Right lobe of liver (tissue), 6 donors: ENCODE results near the gene KCNK17. TPM values are rescaled to one million over a fixed set of nuclear protein-coding genes. Genes with fewer than 3 reads are reported as not detected.

Experiments used
- ATAC-seq, 4 donors: fragments of 200-7000 bp; cut with Tn5 transposase; one replicate each; pipeline ENCODE4 v1.9.1; 2020; ENCODE audit warnings: mild to moderate bottlenecking in 4 of 4, moderate library complexity in 4 of 4
- DNase-seq, 3 donors: peaks; one replicate each; pipeline ENCODE4 v3.0.0-alpha.2; 2020
- H3K27ac ChIP-seq, 3 donors: fragments of 200-600 bp; one replicate each; pipeline ENCODE4 v1.8.0; 2022
- H3K27me3 ChIP-seq, 2 donors: fragments of 200-600 bp; one replicate each; pipeline ENCODE4 v1.8.0; 2022
- H3K36me3 ChIP-seq, 4 donors: fragments of 200-600 bp; sonication (generic) in 1 of 4; one replicate each; pipeline versions ENCODE4 v1.5.1 to v1.8.0; 2017 to 2022; ENCODE audit warnings: control low read depth in 1 of 4
- H3K4me1 ChIP-seq, 4 donors: fragments of 200-600 bp; sonication (generic) in 1 of 4; one replicate each; pipeline versions ENCODE4 v1.5.1 to v1.8.0; 2017 to 2022; ENCODE audit warnings: control low read depth in 1 of 4
- H3K4me3 ChIP-seq, 3 donors: fragments of 200-600 bp; one replicate each; pipeline ENCODE4 v1.8.0; 2022
- H3K9me3 ChIP-seq, 4 donors: fragments of 200-600 bp; sonication (generic) in 1 of 4; one replicate each; pipeline versions ENCODE4 v1.5.1 to v1.8.0; 2017 to 2022; ENCODE audit warnings: control low read depth in 1 of 4
- CTCF ChIP-seq, 4 donors: fragments of 200-600 bp in 3 of 4; fragments of 450-650 bp in 1 of 4; IDR thresholded peaks; one replicate each; pipeline versions ENCODE4 v1.5.1 to v1.8.0; 2016 to 2022; ENCODE audit warnings: antibody characterized with exemption in 4 of 4, mild to moderate bottlenecking in 2 of 4
- POLR2A ChIP-seq: fragments of 450-650 bp; IDR thresholded peaks from one replicate; pipeline ENCODE4 v1.6.1; 2017; ENCODE audit warnings: antibody characterized with exemption, mild to moderate bottlenecking
- WGBS: methylation state at CpG from one replicate; pipeline ENCODE4 v1.1.6; 2018; ENCODE audit warnings: low coverage, low lambda C conversion rate; ENCODE audit not compliant: insufficient coverage; ENCODE audit errors: missing lambda C conversion rate; 5-methylcytosine and 5-hydroxymethylcytosine counted together
- intact Hi-C, 2 donors: fragments of 100-400 bp; cut with DNase I; formaldehyde crosslinking; loops; one replicate each; pipeline versions ENCODE4 v1.11.2 to v1.14.1; 2022
- total RNA-seq, 6 experiments: library from RNA; depleted of rRNA in 2 of 6; stranded (reverse); fragments of >200 nt in 2 of 6; fragmentation: NEBNext Ultra II Directional in 3 of 6; extraction: Animal tissue kit (Norgen Biotek cat#: 25700) in 3 of 6; gene quantifications; one replicate each; pipeline versions ENCODE4 v1.1.0 to v1.2.4, GENCODE V29; 2016 to 2023
- donor health status: DM: no; HTN: yes; CAD: no.
- donor health status: DM: no; HTN: no; CAD: no.
- donor health status: DM: no; HTN: no; CAD: no.
- donor health status: DM: no; HTN: yes; CAD: no.
- donor health status: DM: no; HTN: yes; CAD: no.

Gene KCNK17
- total RNA-seq, 6 experiments from 2014 or later, result 0.31 to 0.77 (median 0.39) TPM; not detected in 1

GRCh38 chr6:39307462-39307861, 6.8 kb downstream of the KCNK17 start:
- Histone ChIP-seq H3K36me3 (no peaks in the 10 kb centered on the region), H3K4me3 (no peak overlapping the region), H3K4me1 (peaks cover 0 to 7% (median 5%) of the 10 kb centered on the region in 4 donors), H3K27ac (no peak overlapping the region), H3K9me3 (no peaks in the 10 kb centered on the region), H3K27me3 (no peaks in the 10 kb centered on the region)
- no peak for TF ChIP-seq CTCF (IDR thresholded peaks at IDR 0.05)
- no peak for TF ChIP-seq POLR2A
- WGBS, result 83% methylated on average over 2 of the region's 3 CpGs
- intact Hi-C loops, result loop anchor here (5.0 to 10.0 kb wide), 3 partner anchors 73 to 333 kb away; no protein-coding TSS in a partner anchor
- ATAC-seq, result no peak
- DNase-seq, result no peak

- no peak for TF ChIP-seq POLR2A
- no peak for TF ChIP-seq CTCF (IDR thresholded peaks at IDR 0.05)
- DNase-seq (no peak), ATAC-seq (no peak)
- H3K9me3 ChIP-seq, result no peaks in the 10 kb centered on the region
- peaks cover 0 to 6% (median 5%) of the 10 kb centered on the region in 4 donors for H3K4me1 ChIP-seq
- intact Hi-C loops, result loop anchor here (5.0 to 10.0 kb wide), 3 partner anchors 70 to 330 kb away; no protein-coding TSS in a partner anchor
- H3K36me3 ChIP-seq, result no peaks in the 10 kb centered on the region
- H3K27ac ChIP-seq, result no peak overlapping the region
- H3K27me3 ChIP-seq, result no peaks in the 10 kb centered on the region
- H3K4me3 ChIP-seq, result no peak overlapping the region
These were observed 9.3 kb downstream of the KCNK17 start for GRCh38 chr6:39304951-39305350.

- ATAC-seq, result peak in 2 of 4 donors; percentile 2 to 5
- TF ChIP-seq POLR2A, result no peak
- peak in 2 of 4 donors; percentile 0 to 2 for TF ChIP-seq CTCF (IDR thresholded peaks at IDR 0.05)
- no peaks in the 10 kb centered on the region for H3K9me3 ChIP-seq
- H3K4me1 ChIP-seq, result peaks cover 0 to 9% (median 6%) of the 10 kb centered on the region in 4 donors
- H3K27ac ChIP-seq, result no peak overlapping the region
- 84% methylated on average over 13 of the region's 30 CpGs for WGBS
- DNase-seq, result no peak
- no peaks in the 10 kb centered on the region for H3K36me3 ChIP-seq
- no peak overlapping the region for H3K4me3 ChIP-seq
- intact Hi-C loops, result loop anchor here in 1 of 2 donors (2.0 to 10.0 kb wide), 3 partner anchors 69 to 329 kb away; no protein-coding TSS in a partner anchor
- no peaks in the 10 kb centered on the region for H3K27me3 ChIP-seq
These were observed 10.6 kb downstream of the KCNK17 start for GRCh38 chr6:39303425-39304153.

GRCh38 chr6:39302669-39303424, 11.4 kb downstream of the KCNK17 start:
- TF ChIP-seq CTCF (IDR thresholded peaks at IDR 0.05) (peak; percentile 93 to 96 (median 94)), POLR2A (no peak)
- no peaks in the 10 kb centered on the region for H3K9me3 ChIP-seq
- 25% methylated on average over 2 of the region's 11 CpGs for WGBS
- ATAC-seq, result peak; percentile 94 to 98 (median 94)
- peak overlapping the region in 1 of 3 donors; percentile 27 for H3K4me3 ChIP-seq
- intact Hi-C loops, result loop anchor here in 1 of 2 donors (2.0 to 10.0 kb wide), 3 partner anchors 68 to 328 kb away; no protein-coding TSS in a partner anchor
- H3K27me3 ChIP-seq, result no peaks in the 10 kb centered on the region
- H3K27ac ChIP-seq, result no peak overlapping the region
- no peaks in the 10 kb centered on the region for H3K36me3 ChIP-seq
- peaks cover 0 to 16% (median 9%) of the 10 kb centered on the region in 4 donors for H3K4me1 ChIP-seq
- peak; percentile 86 to 90 (median 87) for DNase-seq
